MV-4-11 (cell line): Measurements from ENCODE around the gene TNFRSF19.
"Not testable (repeated sequence)": the region's sequence is repeated elsewhere in the genome, so short reads cannot be mapped to it uniquely, and the experiment has no call there.

Experiments used
- DNase-seq: peaks from one replicate; lab custom pipeline; 2025; lab: John Stamatoyannopoulos, UW

The TNFRSF19 gene

GRCh38 chr13:23655321-23655720 is 85.1 kb downstream of the TNFRSF19 start:
- DNase-seq: no peak

DNA sequence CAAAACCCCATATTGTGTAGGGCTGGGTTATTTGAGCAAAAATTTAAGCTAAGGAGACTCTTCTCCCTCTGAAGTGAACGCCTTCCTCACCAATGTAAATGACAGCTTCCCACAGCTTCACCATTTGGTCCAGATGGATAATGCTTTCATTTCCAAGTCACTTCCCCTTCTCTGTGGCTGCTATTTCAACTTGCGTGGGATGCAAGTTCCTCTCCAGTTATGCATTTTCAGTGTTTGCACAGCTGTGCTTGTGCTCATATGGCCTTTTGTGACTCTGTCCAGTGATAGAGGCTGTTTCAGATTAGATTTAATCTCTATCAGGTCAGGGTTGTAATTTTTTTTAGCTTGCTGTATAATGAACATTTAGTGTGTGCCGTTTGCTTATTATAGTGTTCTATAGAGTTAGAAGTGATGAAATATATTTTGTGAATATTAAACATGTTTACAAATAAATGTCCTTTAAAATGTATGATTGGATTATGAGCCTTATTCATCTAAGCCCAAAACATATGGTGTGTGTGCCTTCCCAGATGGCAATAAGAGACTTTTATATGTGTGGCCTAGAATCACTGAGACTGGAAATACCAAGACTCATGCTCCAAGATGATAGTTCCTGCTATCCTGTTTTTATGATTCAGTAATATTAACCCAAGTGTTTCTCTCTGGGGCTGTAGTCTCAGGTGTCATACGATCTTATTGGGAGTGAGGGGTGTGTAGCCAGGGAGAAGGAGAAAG is 86.6 kb downstream of the TNFRSF19 start:
- peak; percentile 88 for DNase-seq

DNA sequence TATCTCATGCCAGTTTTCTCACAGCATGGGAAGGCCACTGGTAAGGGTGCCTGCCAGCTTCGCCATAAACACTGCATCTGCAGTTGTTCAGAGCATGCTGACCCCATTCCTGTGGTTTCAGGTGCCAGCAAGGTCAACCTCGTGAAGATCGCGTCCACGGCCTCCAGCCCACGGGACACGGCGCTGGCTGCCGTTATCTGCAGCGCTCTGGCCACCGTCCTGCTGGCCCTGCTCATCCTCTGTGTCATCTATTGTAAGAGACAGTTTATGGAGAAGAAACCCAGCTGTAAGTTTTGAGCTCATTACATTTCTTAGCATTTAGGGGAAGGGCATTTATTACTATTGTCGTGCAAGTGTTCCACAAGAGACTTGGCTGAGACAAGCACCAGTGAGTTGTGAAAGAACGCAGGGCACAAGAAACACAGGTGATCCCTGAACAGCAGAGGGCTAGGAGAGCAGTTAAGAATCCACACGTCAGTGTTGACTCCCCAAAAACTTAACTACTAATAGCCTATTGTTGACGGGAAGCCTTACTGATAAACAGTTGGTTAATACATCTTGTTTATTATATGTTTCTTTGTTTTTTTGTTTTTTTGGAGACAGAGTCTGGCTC is 88.8 kb downstream of the TNFRSF19 start:
- no peak for DNase-seq

DNA sequence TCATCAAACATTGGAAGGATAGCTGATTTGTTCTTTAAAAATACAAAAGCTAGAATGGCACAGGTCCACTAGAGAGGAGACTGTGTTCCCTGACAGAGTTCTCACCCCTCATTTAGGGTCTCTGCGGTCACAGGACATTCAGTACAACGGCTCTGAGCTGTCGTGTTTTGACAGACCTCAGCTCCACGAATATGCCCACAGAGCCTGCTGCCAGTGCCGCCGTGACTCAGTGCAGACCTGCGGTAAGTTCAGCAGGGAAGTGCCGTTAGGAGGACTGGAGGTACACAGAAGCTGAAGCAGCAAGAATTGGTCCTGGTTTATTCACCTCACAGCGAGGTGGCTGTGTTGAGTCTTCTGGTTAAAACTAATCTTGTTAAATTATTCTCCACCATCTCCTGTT is 90.0 kb downstream of the TNFRSF19 start:
- DNase-seq: no peak

DNA sequence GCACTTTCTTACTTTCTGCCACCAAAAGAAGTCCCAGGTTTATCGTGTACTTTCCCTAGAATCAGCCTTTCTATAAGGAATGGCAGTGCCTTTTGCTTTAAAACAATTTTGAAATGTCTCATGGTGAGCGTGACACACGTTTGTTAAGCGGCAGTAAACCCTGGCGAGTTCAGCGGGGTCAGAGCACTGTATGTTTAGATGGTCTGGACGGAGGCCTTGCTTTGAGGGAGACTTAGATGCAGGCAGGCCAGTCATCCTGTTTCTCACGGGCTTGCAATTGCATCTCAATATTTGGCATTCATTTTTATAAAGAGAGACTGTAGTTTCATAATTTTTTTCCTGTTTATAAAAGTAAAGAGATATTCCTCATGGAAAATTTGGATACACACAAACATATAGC is 96.4 kb downstream of the TNFRSF19 start:
- no peak for DNase-seq

DNA sequence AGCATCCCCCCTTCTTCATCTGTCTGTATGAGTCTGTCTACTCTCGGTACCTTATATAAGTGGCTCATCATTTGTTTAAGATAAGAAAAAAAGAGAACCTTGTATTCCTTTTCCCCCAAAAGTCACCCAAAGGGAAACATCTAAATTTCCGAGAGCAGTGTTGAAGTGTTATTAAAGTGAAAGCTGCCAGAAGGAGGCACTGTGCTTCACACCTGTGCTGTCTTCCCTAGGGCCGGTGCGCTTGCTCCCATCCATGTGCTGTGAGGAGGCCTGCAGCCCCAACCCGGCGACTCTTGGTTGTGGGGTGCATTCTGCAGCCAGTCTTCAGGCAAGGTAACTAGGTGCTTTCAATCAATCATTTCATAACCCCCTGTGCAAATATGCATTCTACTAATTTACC is 97.5 kb downstream of the TNFRSF19 start:
- no peak for DNase-seq

DNA sequence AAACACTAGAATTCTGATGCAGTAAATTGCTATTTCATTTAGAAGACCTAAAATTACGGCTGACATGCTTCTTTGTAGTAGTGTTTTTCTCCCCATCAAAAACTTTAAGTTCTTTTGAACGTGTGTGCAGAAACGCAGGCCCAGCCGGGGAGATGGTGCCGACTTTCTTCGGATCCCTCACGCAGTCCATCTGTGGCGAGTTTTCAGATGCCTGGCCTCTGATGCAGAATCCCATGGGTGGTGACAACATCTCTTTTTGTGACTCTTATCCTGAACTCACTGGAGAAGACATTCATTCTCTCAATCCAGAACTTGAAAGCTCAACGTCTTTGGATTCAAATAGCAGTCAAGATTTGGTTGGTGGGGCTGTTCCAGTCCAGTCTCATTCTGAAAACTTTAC is 98.3 kb downstream of the TNFRSF19 start:
- DNase-seq: no peak

GRCh38 chr13:23670793-23671192 is 100.6 kb downstream of the TNFRSF19 start:
- DNase-seq: no peak

DNA sequence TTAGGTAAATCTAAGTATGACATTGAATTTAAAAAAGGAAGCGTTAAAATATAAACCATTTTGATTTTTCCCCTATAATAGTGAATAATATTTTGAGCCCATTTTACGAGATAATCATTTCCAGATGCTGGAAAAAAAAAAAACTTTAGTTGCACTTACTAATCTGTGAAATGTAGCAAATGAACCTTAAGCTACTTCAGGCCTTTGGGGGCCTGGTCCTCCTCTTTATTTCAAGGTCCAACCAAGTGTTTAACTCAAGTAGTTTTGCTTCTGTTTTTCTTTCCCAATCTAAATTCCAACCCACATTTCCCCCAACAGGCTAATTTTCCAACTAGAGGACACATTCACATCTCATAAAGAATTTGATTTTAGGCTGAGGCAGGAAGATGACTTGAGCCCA is 101.2 kb downstream of the TNFRSF19 start:
- DNase-seq: no peak

GRCh38 chr13:23671897-23672296 is 101.7 kb downstream of the TNFRSF19 start:
- no peak for DNase-seq

- no peak for DNase-seq
Observed at GRCh38 chr13:23672616-23673015, 102.4 kb downstream of the TNFRSF19 start.

DNA sequence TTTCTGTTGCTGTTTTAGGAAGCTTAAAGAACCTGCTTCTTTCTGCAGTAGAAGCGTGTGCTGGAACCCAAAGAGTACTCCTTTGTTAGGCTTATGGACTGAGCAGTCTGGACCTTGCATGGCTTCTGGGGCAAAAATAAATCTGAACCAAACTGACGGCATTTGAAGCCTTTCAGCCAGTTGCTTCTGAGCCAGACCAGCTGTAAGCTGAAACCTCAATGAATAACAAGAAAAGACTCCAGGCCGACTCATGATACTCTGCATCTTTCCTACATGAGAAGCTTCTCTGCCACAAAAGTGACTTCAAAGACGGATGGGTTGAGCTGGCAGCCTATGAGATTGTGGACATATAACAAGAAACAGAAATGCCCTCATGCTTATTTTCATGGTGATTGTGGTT is 103.1 kb downstream of the TNFRSF19 start:
- no peak for DNase-seq

DNA sequence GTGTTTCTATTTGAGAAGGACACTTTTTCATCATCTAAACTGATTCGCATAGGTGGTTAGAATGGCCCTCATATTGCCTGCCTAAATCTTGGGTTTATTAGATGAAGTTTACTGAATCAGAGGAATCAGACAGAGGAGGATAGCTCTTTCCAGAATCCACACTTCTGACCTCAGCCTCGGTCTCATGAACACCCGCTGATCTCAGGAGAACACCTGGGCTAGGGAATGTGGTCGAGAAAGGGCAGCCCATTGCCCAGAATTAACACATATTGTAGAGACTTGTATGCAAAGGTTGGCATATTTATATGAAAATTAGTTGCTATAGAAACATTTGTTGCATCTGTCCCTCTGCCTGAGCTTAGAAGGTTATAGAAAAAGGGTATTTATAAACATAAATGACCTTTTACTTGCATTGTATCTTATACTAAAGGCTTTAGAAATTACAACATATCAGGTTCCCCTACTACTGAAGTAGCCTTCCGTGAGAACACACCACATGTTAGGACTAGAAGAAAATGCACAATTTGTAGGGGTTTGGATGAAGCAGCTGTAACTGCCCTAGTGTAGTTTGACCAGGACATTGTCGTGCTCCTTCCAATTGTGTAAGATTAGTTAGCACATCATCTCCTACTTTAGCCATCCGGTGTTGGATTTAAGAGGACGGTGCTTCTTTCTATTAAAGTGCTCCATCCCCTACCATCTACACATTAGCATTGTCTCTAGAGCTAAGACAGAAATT is 103.8 kb downstream of the TNFRSF19 start:
- no peak for DNase-seq

- no peak for DNase-seq
Observed at GRCh38 chr13:23674795-23675640, 104.8 kb downstream of the TNFRSF19 start.

GRCh38 chr13:23677679-23678288 is 107.6 kb downstream of the TNFRSF19 start:
- DNase-seq: not testable (repeated sequence)

DNA sequence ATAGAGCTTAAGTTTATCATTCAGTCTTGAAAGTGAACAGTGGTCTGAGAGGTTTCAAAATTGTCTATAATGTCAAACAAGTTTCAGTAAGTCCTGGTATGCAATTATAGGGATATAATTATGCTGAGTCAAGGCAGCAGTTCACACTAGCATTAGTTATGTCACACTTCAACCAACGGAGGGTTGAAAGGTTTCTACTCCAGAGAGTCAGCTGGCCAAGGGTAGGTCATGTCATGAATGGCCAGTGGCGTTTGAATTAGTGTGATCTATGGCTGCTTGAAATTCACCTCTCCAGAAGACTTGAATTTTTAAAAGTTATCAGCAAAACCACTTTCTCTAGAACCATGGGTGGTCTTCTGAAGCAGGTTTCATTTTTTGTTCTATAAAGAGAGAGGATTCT is 108.6 kb downstream of the TNFRSF19 start:
- no peak for DNase-seq

DNA sequence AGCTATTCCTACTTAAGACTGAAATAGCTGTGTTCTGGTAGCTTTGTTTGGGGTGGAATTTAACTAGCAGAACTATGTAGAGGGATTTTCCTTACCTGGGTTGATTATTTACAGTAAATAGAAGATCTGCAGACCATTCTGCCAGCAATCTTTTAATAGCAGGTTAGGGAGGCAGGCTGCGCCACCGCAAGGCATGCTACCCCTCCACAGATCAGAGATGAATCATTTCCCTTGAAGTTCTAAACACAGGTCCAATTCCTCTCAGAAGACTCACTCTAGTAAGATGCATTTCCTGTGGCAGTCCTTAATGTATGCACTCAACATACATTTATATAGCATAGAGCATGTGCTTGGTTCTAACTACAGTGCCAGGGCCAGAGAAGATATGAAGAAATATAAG is 109.0 kb downstream of the TNFRSF19 start:
- no peak for DNase-seq

- no peak for DNase-seq
Observed at GRCh38 chr13:23680845-23681669, 110.8 kb downstream of the TNFRSF19 start.

DNA sequence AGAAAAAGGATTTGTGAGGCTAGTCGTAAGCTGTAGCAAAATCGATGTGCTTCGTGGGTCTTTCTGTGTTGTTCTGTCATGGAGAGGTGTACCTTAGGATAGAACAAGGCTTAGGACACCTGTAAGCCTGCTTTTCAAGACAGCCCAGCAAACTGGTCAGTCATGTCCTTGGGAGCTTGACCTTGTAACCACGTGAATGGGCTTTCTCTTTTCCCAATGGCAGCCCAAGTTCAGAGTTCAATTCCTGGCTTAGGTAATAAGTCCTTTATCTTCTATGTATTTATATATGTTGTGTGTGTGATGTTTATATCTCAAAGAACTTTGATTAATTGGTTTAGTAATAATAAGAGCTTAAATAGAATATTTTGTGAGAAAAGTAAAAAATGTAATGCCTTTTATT is 112.9 kb downstream of the TNFRSF19 start:
- DNase-seq: no peak

GRCh38 chr13:23684647-23685046 is 114.4 kb downstream of the TNFRSF19 start:
- DNase-seq: no peak

DNA sequence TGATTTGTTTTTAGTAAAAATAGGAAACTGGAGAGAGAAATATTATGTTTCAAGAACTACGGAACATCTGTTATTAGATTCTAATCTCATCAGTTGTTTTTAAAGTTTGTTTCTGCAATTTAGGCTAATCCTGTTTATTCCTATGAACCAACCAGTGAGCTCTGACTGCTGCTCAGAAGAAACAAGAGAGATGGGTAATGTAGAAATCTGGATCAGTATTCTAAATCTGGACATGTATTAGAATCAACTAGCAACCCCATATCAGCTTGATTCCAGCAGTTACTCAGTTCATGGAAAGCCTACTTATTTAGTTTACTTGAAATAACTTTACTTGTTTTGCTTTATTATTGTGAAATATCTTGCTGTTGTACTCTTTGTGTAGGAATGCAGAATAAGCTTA is 115.2 kb downstream of the TNFRSF19 start:
- DNase-seq: no peak
